Neural progenitor cell (in vitro differentiated cells): ENCODE data around the gene XIST. TPM values are rescaled to one million over a fixed set of nuclear protein-coding genes. Genes with fewer than 3 reads are reported as not detected.
A peak's percentile ranks its signal among the peaks of the same experiment; 100 is the strongest.

Source experiments
- DNase-seq: peaks from one replicate; pipeline ENCODE4 v3.0.0-alpha.2; 2016; ENCODE audit warnings: low spot score
- H2AFZ ChIP-seq: fragments of 200-600 bp; sonication (generic); replicated peaks from 2 replicates; pipeline ENCODE4 v1.6.1; 2016; ENCODE audit warnings: antibody characterized with exemption
- H3F3A ChIP-seq: fragments of 200-600 bp; sonication (generic); 2 replicates; pipeline ENCODE4 v1.6.1; 2016; ENCODE audit warnings: antibody characterized with exemption, low read depth
- H3K27ac ChIP-seq: fragments of 200-600 bp; sonication (generic); 2 replicates; pipeline ENCODE4 v1.5.1; 2016; ENCODE audit warnings: mild to moderate bottlenecking
- H3K27me3 ChIP-seq: fragments of 200-600 bp; sonication (generic); 2 replicates; pipeline ENCODE4 v1.6.1; 2016; ENCODE audit warnings: mild to moderate bottlenecking, moderate library complexity
- H3K36me3 ChIP-seq: fragments of 200-600 bp; sonication (generic); 2 replicates; pipeline ENCODE4 v1.5.1; 2016
- H3K4me1 ChIP-seq: fragments of 200-600 bp; sonication (generic); 2 replicates; pipeline ENCODE4 v1.6.1; 2016; ENCODE audit warnings: mixed run types
- H3K4me2 ChIP-seq: fragments of 200-600 bp; sonication (generic); 2 replicates; pipeline ENCODE4 v1.6.1; 2016
- H3K4me3 ChIP-seq: fragments of 200-600 bp; sonication (generic); 2 replicates; pipeline ENCODE4 v1.5.1; 2016
- H3K79me2 ChIP-seq: fragments of 200-600 bp; sonication (generic); 2 replicates; pipeline ENCODE4 v1.6.1; 2016; ENCODE audit warnings: low read depth
- H3K9ac ChIP-seq: fragments of 200-600 bp; sonication (generic); 2 replicates; pipeline ENCODE4 v1.6.1; 2016
- H3K9me3 ChIP-seq: fragments of 200-600 bp; sonication (generic); 2 replicates; pipeline ENCODE4 v1.5.1; 2016; ENCODE audit warnings: low read depth
- H4K20me1 ChIP-seq: fragments of 200-600 bp; sonication (generic); 2 replicates; pipeline ENCODE4 v1.6.1; 2016; ENCODE audit warnings: low read depth
- H3K27ac Mint-ChIP-seq: 3 replicates; pipeline ENCODE4 v1.8.0; 2021; ENCODE audit warnings: mixed read lengths
- H3K27me3 Mint-ChIP-seq: 2 replicates; pipeline ENCODE4 v1.8.0; 2022; ENCODE audit warnings: low read depth, mild to moderate bottlenecking, inconsistent platforms, moderate library complexity, mixed read lengths; ENCODE audit not compliant: insufficient read depth
- H3K36me3 Mint-ChIP-seq: 3 replicates; pipeline ENCODE4 v1.8.0; 2021; ENCODE audit warnings: mixed read lengths
- H3K4me1 Mint-ChIP-seq: 3 replicates; pipeline ENCODE4 v1.8.0; 2021; ENCODE audit warnings: mixed read lengths
- H3K4me3 Mint-ChIP-seq: 3 replicates; pipeline ENCODE4 v1.8.0; 2021; ENCODE audit warnings: mild to moderate bottlenecking, moderate library complexity, mixed read lengths
- H3K9me3 Mint-ChIP-seq: 3 replicates; pipeline ENCODE4 v1.8.0; 2020; ENCODE audit warnings: mixed read lengths
- EZH2 ChIP-seq: fragments of 200-600 bp; sonication (generic); IDR thresholded peaks from 2 replicates; pipeline ENCODE4 v1.6.1; 2017; ENCODE audit warnings: antibody characterized with exemption, mild to moderate bottlenecking, moderate library complexity
- EZH2phosphoT487 ChIP-seq: fragments of 200-600 bp; sonication (generic); IDR thresholded peaks from 2 replicates; pipeline ENCODE4 v1.6.1; 2017; ENCODE audit warnings: antibody characterized with exemption
- total RNA-seq: library from RNA; depleted of rRNA; stranded (reverse); fragments of >200 nt; gene quantifications from 2 replicates; pipeline ENCODE4 v1.2.3, GENCODE V29; 2015; ENCODE audit warnings: low replicate concordance
- TF ChIP-seq, protein P1 (sequence below): fragments of 200-600 bp; sonication (generic); IDR thresholded peaks from 2 replicates; pipeline ENCODE4 v1.5.1; 2017; ENCODE audit warnings: antibody characterized with exemption, mild to moderate bottlenecking

XIST gene
- total RNA-seq, 1 donor from 2014 or later: not detected

- H3K27ac Mint-ChIP-seq: no peak overlapping the region
- H3K4me1 ChIP-seq: no peaks in the 10 kb centered on the region
- H2AFZ ChIP-seq: no peak overlapping the region
- H3K9me3 Mint-ChIP-seq: no peaks in the 10 kb centered on the region
- H3K36me3 ChIP-seq: no peaks in the 10 kb centered on the region
- H3K4me3 ChIP-seq: no peak overlapping the region
- no peak overlapping the region for H3K4me3 Mint-ChIP-seq
- H3K4me1 Mint-ChIP-seq: no peaks in the 10 kb centered on the region
- no peaks in the 10 kb centered on the region for H4K20me1 ChIP-seq
- no peaks in the 10 kb centered on the region for H3K79me2 ChIP-seq
- H3K27ac ChIP-seq: no peak overlapping the region
- no peaks in the 10 kb centered on the region for H3K27me3 Mint-ChIP-seq
- H3K9me3 ChIP-seq: no peaks in the 10 kb centered on the region
- no peak overlapping the region for H3K4me2 ChIP-seq
- DNase-seq: no peak
- no peaks in the 10 kb centered on the region for H3K36me3 Mint-ChIP-seq
- no peaks in the 10 kb centered on the region for H3F3A ChIP-seq
- TF ChIP-seq EZH2: no peak
- no peak for TF ChIP-seq EZH2phosphoT487
- TF ChIP-seq, protein P1, sequence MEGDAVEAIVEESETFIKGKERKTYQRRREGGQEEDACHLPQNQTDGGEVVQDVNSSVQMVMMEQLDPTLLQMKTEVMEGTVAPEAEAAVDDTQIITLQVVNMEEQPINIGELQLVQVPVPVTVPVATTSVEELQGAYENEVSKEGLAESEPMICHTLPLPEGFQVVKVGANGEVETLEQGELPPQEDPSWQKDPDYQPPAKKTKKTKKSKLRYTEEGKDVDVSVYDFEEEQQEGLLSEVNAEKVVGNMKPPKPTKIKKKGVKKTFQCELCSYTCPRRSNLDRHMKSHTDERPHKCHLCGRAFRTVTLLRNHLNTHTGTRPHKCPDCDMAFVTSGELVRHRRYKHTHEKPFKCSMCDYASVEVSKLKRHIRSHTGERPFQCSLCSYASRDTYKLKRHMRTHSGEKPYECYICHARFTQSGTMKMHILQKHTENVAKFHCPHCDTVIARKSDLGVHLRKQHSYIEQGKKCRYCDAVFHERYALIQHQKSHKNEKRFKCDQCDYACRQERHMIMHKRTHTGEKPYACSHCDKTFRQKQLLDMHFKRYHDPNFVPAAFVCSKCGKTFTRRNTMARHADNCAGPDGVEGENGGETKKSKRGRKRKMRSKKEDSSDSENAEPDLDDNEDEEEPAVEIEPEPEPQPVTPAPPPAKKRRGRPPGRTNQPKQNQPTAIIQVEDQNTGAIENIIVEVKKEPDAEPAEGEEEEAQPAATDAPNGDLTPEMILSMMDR: no peak
- H3K27me3 ChIP-seq: no peaks in the 10 kb centered on the region
- H3K9ac ChIP-seq: no peak overlapping the region
Observed at GRCh38 chrX:73828080-73828720, 24.3 kb downstream of the XIST start.

- no peak for DNase-seq
- Mint-ChIP-seq H3K4me3 (no peak overlapping the region), H3K27me3 (no peaks in the 10 kb centered on the region), H3K36me3 (no peaks in the 10 kb centered on the region), H3K27ac (no peak overlapping the region), H3K4me1 (no peaks in the 10 kb centered on the region), H3K9me3 (no peaks in the 10 kb centered on the region)
- Histone ChIP-seq H3K4me3 (no peak overlapping the region), H3F3A (no peaks in the 10 kb centered on the region), H3K4me1 (no peaks in the 10 kb centered on the region), H3K9me3 (no peaks in the 10 kb centered on the region), H2AFZ (peak overlapping the region; percentile 68), H3K27me3 (no peaks in the 10 kb centered on the region), H3K79me2 (no peaks in the 10 kb centered on the region), H3K4me2 (no peak overlapping the region), H3K36me3 (no peaks in the 10 kb centered on the region), H3K27ac (no peak overlapping the region), H3K9ac (no peak overlapping the region), H4K20me1 (no peaks in the 10 kb centered on the region)
- no peak for TF ChIP-seq EZH2
- TF ChIP-seq, protein P1: no peak
- TF ChIP-seq EZH2phosphoT487: no peak
Observed at GRCh38 chrX:73827406-73827805, 25.1 kb downstream of the XIST start.

- no peaks in the 10 kb centered on the region for H3K9me3 Mint-ChIP-seq
- H3K36me3 Mint-ChIP-seq: no peaks in the 10 kb centered on the region
- Histone ChIP-seq H3K79me2 (no peaks in the 10 kb centered on the region), H3K27ac (no peak overlapping the region), H3K36me3 (no peaks in the 10 kb centered on the region), H3K9ac (no peak overlapping the region), H3K9me3 (no peaks in the 10 kb centered on the region), H3K4me3 (no peak overlapping the region), H3K4me1 (no peaks in the 10 kb centered on the region), H4K20me1 (no peaks in the 10 kb centered on the region), H3K27me3 (no peaks in the 10 kb centered on the region), H3K4me2 (no peak overlapping the region), H3F3A (no peaks in the 10 kb centered on the region), H2AFZ (no peak overlapping the region)
- no peaks in the 10 kb centered on the region for H3K27me3 Mint-ChIP-seq
- H3K27ac Mint-ChIP-seq: no peak overlapping the region
- no peak overlapping the region for H3K4me3 Mint-ChIP-seq
- no peak for DNase-seq
- TF ChIP-seq EZH2phosphoT487: no peak
- TF ChIP-seq, protein P1: no peak
- no peak for TF ChIP-seq EZH2
- H3K4me1 Mint-ChIP-seq: no peaks in the 10 kb centered on the region
Observed at GRCh38 chrX:73826996-73827395, 25.5 kb downstream of the XIST start.
